HepG2 (cell line): Measurements from ENCODE around the gene TMEM184B. TPM values are rescaled to one million over a fixed set of nuclear protein-coding genes. Genes with fewer than 3 reads are reported as not detected.

Source experiments
- ATAC-seq: fragments of 200-7000 bp; cut with Tn5 transposase; 3 replicates; pipeline ENCODE4 v1.9.1; 2020; ENCODE audit warnings: mild to moderate bottlenecking, moderate library complexity
- BruUV-seq: library from RNA; stranded (reverse); fragments of 400-500 nt; replicated peaks from 2 replicates; lab custom pipeline; 2021; lab: Mats Ljungman, UMichigan
- CTCF ChIA-PET: fragments of 300-600 bp; formaldehyde crosslinking; extraction: SDS; loops from one replicate; lab custom pipeline; 2021; ENCODE audit warnings: low total read pairs, inconsistent platforms, low intra/inter-chr PET ratio; lab: Yijun Ruan, JAX
- POLR2A ChIA-PET: fragments of 350-600 bp; sonication (Branson Sonifier 250); formaldehyde crosslinking; loops from one replicate; lab custom pipeline; 2020; ENCODE audit warnings: antibody characterized with exemption, inconsistent platforms; lab: Yijun Ruan, JAX
- DNase-seq: peaks from one replicate; pipeline ENCODE4 v3.0.0-alpha.2; 2015; ENCODE audit warnings: low spot score
- FAIRE-seq: peaks from 3 replicates; lab custom pipeline; 2011; peaks lifted over from hg19 to GRCh38; lab: Jason Lieb, UNC
- H2AFZ ChIP-seq: one replicate; pipeline ENCODE4 v1.6.1; 2011; ENCODE audit warnings: low read length, inconsistent platforms
- H3K27ac ChIP-seq: fragments of 300-600 bp; 3 replicates; pipeline ENCODE4 v1.8.0; 2011; ENCODE audit warnings: mixed run types, mild to moderate bottlenecking, mixed read lengths, low read length, inconsistent platforms; ENCODE audit not compliant: insufficient read depth; ENCODE audit errors: extremely low read length
- H3K27me3 ChIP-seq, 2 experiments: fragments of 200-600 bp in 1 of 2; 2 replicates in 1 of 2; 3 replicates in 1 of 2; pipeline versions ENCODE4 v1.6.0 to v1.8.0; 2011; ENCODE audit warnings: low read length in 2 of 2, mild to moderate bottlenecking in 2 of 2, moderate library complexity in 2 of 2, inconsistent platforms in 1 of 2; ENCODE audit not compliant: insufficient read depth in 2 of 2, control insufficient read depth in 1 of 2
- H3K36me3 ChIP-seq, 2 experiments: fragments of 200-600 bp in 1 of 2; replicated peaks in 1 of 2; 2 replicates in 1 of 2; 3 replicates in 1 of 2; pipeline versions ENCODE4 v1.5.1 to v1.8.0; 2011; ENCODE audit warnings: low read length in 2 of 2, inconsistent platforms in 1 of 2; ENCODE audit not compliant: insufficient read depth in 2 of 2, control insufficient read depth in 1 of 2
- H3K4me1 ChIP-seq: 2 replicates; pipeline ENCODE4 v1.5.1; 2012; ENCODE audit warnings: low read length, inconsistent platforms; ENCODE audit not compliant: insufficient read depth
- H3K4me2 ChIP-seq: 2 replicates; pipeline ENCODE4 v1.6.0; 2011; ENCODE audit warnings: low read depth, low read length, inconsistent platforms
- H3K4me3 ChIP-seq, 3 experiments: fragments of 200-600 bp in 1 of 3; sonication (generic), shearing (Covaris generic) in 1 of 3; replicated peaks in 1 of 3; 2 replicates each; pipeline ENCODE4 v1.5.1; 2011 to 2016; ENCODE audit warnings: low read length in 3 of 3, inconsistent platforms in 2 of 3, low read depth in 2 of 3, mild to moderate bottlenecking in 2 of 3, control low read depth in 1 of 3, mixed read lengths in 1 of 3; ENCODE audit not compliant: insufficient read depth in 1 of 3
- H3K79me2 ChIP-seq: one replicate; pipeline ENCODE4 v1.6.1; 2011; ENCODE audit warnings: low read length, inconsistent platforms; ENCODE audit not compliant: insufficient read depth
- H3K9ac ChIP-seq: 2 replicates; pipeline ENCODE4 v1.6.0; 2011; ENCODE audit warnings: mild to moderate bottlenecking, low read depth, low read length, inconsistent platforms; ENCODE audit not compliant: insufficient read depth
- H3K9me3 ChIP-seq: 2 replicates; pipeline ENCODE4 v1.5.1; 2012; ENCODE audit warnings: mild to moderate bottlenecking, low read length
- H4K20me1 ChIP-seq: 2 replicates; pipeline ENCODE4 v1.6.0; 2011; ENCODE audit warnings: inconsistent platforms, mild to moderate bottlenecking, low read length, moderate library complexity; ENCODE audit not compliant: insufficient read depth
- KDM5A ChIP-seq: fragments of 200-600 bp; sonication (generic); IDR thresholded peaks from 2 replicates; pipeline ENCODE4 v1.7.0; 2018; ENCODE audit warnings: antibody characterized with exemption, mild to moderate bottlenecking, low read length, borderline replicate concordance
- MED8 ChIP-seq: sonication (generic); formaldehyde crosslinking; IDR thresholded peaks from 2 replicates; pipeline ENCODE4 v1.8.1; 2023; ENCODE audit warnings: mild to moderate bottlenecking, missing genetic modification reagents; ENCODE audit not compliant: insufficient replicate concordance
- MYPOP ChIP-seq: sonication (generic); formaldehyde crosslinking; IDR thresholded peaks from 2 replicates; pipeline ENCODE4 v1.8.1; 2023; ENCODE audit warnings: mild to moderate bottlenecking, moderate library complexity, missing genetic modification reagents
- NCOA1 ChIP-seq: sonication (generic); formaldehyde crosslinking; IDR thresholded peaks from 2 replicates; pipeline ENCODE4 v1.9.0; 2021; ENCODE audit warnings: missing genetic modification reagents
- NCOA2 ChIP-seq: sonication (generic); formaldehyde crosslinking; IDR thresholded peaks from 2 replicates; pipeline ENCODE4 v1.8.0; 2022; ENCODE audit warnings: inconsistent platforms
- TOPORS ChIP-seq: sonication (generic); formaldehyde crosslinking; IDR thresholded peaks from 2 replicates; pipeline ENCODE4 v1.8.0; 2023; ENCODE audit warnings: mild to moderate bottlenecking, missing genetic modification reagents
- ZFYVE20 ChIP-seq: sonication (generic); formaldehyde crosslinking; IDR thresholded peaks from 2 replicates; pipeline ENCODE4 v1.8.0; 2023; ENCODE audit warnings: low read depth, mild to moderate bottlenecking, moderate library complexity, missing genetic modification reagents, borderline replicate concordance
- ZNF121 ChIP-seq: sonication (generic); formaldehyde crosslinking; IDR thresholded peaks from 2 replicates; pipeline ENCODE4 v1.5.0; 2020; ENCODE audit warnings: mild to moderate bottlenecking, missing genetic modification reagents
- ZNF326 ChIP-seq: sonication (generic); formaldehyde crosslinking; IDR thresholded peaks from 2 replicates; pipeline ENCODE4 v1.4.0; 2020; ENCODE audit warnings: missing genetic modification reagents, borderline replicate concordance
- WGBS: methylation state at CpG from one replicate; pipeline ENCODE4 v1.1.6; 2017; ENCODE audit warnings: low lambda C conversion rate; 5-methylcytosine and 5-hydroxymethylcytosine counted together
- in situ Hi-C: cut with HindIII; loops from 2 replicates; pipeline ENCODE4 v1.10.0; 2017; ENCODE audit warnings: low pct_unique_long_range_greater_than_20kb; ENCODE audit not compliant: extremely low pct_ligation_motif_present
- intact Hi-C: fragments of 100-400 bp; cut with micrococcal nuclease; formaldehyde crosslinking; loops from one replicate; pipeline ENCODE4 v1.10.0; 2022; ENCODE audit not compliant: unreplicated experiment
- polyA plus RNA-seq, 8 experiments: library from polyadenylated mRNA; depleted of rRNA in 3 of 8; stranded (reverse) in 7 of 8; unstranded in 1 of 8; fragments of >200 nt; fragmentation: Illumina TruSeq in 4 of 8; extraction: Trizol in 4 of 8; gene quantifications; 2 replicates each; pipeline versions ENCODE4 v1.2.1 to v1.2.3, GENCODE V29; 2011 to 2016; ENCODE audit warnings: low read depth in 4 of 8, missing spikeins in 1 of 8, mixed read lengths in 1 of 8; ENCODE audit not compliant: insufficient read depth in 1 of 8
- total RNA-seq, 5 experiments: library from RNA; depleted of rRNA; stranded (reverse); fragments of >200 nt; fragmentation: Illumina TruSeq; extraction: Trizol; gene quantifications; 2 replicates each; pipeline ENCODE4 v1.2.3, GENCODE V29; 2016; ENCODE audit warnings: low read depth in 1 of 5
- TF ChIP-seq, protein P1 (sequence below): sonication (generic); formaldehyde crosslinking; IDR thresholded peaks from 2 replicates; pipeline ENCODE4 v1.9.0; 2022; ENCODE audit warnings: missing genetic modification reagents, mild to moderate bottlenecking, borderline replicate concordance
- TF ChIP-seq, protein P2 (sequence below): IDR thresholded peaks from 2 replicates; pipeline ENCODE4 v1.6.1; 2016; ENCODE audit warnings: mild to moderate bottlenecking

The TMEM184B gene
- total and polyA plus RNA-seq, 2 of the 13 experiments (the other 11 are each of a cell fraction or from before 2014, with no cell fraction given): 15.9 to 16.0 TPM

GRCh38 chr22:38273135-38273826 lies 471 bp upstream of the TMEM184B start (continued):
- 0 out of 2 replicates have a peak, but pooled peaks have one; percentile 31 for TF ChIP-seq KDM5A
- peak; percentile 13; the same call in 1 of the 2 replicates for TF ChIP-seq ZNF121 (CRISPR knock-in tag)
- TF ChIP-seq, protein P1, sequence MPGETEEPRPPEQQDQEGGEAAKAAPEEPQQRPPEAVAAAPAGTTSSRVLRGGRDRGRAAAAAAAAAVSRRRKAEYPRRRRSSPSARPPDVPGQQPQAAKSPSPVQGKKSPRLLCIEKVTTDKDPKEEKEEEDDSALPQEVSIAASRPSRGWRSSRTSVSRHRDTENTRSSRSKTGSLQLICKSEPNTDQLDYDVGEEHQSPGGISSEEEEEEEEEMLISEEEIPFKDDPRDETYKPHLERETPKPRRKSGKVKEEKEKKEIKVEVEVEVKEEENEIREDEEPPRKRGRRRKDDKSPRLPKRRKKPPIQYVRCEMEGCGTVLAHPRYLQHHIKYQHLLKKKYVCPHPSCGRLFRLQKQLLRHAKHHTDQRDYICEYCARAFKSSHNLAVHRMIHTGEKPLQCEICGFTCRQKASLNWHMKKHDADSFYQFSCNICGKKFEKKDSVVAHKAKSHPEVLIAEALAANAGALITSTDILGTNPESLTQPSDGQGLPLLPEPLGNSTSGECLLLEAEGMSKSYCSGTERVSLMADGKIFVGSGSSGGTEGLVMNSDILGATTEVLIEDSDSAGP (CRISPR knock-in tag): peak; percentile 99
- TF ChIP-seq MED8: no peak
- TF ChIP-seq MYPOP (CRISPR knock-in tag): no peak
- no peak for TF ChIP-seq ZFYVE20
- TF ChIP-seq, all 625 proteins: peak for 21

DNA sequence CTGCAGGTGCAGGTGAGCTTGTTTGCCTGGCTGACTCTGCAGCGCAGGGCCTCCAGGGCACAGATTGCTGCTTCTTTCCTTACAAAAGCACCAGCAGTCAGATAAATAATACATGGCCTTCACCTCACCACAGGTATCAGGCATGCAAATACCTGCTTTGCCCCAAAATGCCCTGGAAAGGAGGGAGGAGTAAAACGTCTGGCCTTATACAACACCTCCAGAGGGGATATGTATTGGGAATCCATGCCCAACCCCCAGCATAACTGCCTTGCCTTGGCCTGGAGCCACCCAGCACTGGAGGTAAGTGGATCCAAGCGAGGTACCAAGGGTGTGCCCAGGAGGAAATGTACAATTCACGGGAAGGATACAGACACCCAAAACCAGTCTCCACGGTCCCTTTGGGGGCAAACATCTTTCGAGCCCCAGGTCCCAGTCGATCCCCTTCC lies 860 bp downstream of the TMEM184B start:
- no peak for DNase-seq
- ChIA-PET CTCF (no interaction called here), POLR2A (interaction anchor here (1.6 kb wide), 1 partner anchor 12 kb away, joined by 4 read pairs; no protein-coding TSS in a partner anchor)
- Histone ChIP-seq H3K27me3 (peaks cover 0 to 4% of the 10 kb centered on the region in 2 experiments; a peak in 3 of 5 replicates), H3K4me1 (peaks cover 58% of the 10 kb centered on the region), H4K20me1 (peaks cover 9% of the 10 kb centered on the region; the same call in 1 of the 2 replicates), H3K9me3 (no peaks in the 10 kb centered on the region), H3K4me2 (peak overlapping the region; percentile 87), H2AFZ (no peak overlapping the region), H3K36me3 (0 out of 5 replicates have a peak, but pooled peaks cover 1 to 4% of the 10 kb centered on the region in 2 experiments), H3K4me3 (peak overlapping the region; percentile 83 to 96 (median 94)), H3K79me2 (peaks cover 49% of the 10 kb centered on the region), H3K27ac (no peak overlapping the region), H3K9ac (peak overlapping the region; percentile 83)
- ATAC-seq: peak; percentile 34
- intact Hi-C loops (no loop called here), in situ Hi-C loops (no loop called here)
- BruUV-seq: no TSS peak
- no peak for FAIRE-seq
- 29% methylated on average over 2 of the region's 7 CpGs for WGBS
- TF ChIP-seq ZNF326 (CRISPR knock-in tag) (no peak), TOPORS (CRISPR knock-in tag) (0 out of 2 replicates have a peak, but pooled peaks have one; percentile 19), NCOA2 (CRISPR knock-in tag) (no peak), NCOA1 (CRISPR knock-in tag) (no peak)
- TF ChIP-seq, protein P2, sequence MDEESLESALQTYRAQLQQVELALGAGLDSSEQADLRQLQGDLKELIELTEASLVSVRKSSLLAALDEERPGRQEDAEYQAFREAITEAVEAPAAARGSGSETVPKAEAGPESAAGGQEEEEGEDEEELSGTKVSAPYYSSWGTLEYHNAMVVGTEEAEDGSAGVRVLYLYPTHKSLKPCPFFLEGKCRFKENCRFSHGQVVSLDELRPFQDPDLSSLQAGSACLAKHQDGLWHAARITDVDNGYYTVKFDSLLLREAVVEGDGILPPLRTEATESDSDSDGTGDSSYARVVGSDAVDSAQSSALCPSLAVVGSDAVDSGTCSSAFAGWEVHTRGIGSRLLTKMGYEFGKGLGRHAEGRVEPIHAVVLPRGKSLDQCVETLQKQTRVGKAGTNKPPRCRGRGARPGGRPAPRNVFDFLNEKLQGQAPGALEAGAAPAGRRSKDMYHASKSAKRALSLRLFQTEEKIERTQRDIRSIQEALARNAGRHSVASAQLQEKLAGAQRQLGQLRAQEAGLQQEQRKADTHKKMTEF (CRISPR knock-in tag): 0 out of 2 replicates have a peak, but pooled peaks have one; percentile 3
